ENCODE results near the gene TNFRSF13B. TPM values are rescaled to one million over a fixed set of nuclear protein-coding genes. Genes with fewer than 3 reads are reported as not detected.

The TNFRSF13B gene
- total and polyA plus RNA-seq, 2 experiments from 2014 or later = 0.24 TPM; not detected in 1

DNA sequence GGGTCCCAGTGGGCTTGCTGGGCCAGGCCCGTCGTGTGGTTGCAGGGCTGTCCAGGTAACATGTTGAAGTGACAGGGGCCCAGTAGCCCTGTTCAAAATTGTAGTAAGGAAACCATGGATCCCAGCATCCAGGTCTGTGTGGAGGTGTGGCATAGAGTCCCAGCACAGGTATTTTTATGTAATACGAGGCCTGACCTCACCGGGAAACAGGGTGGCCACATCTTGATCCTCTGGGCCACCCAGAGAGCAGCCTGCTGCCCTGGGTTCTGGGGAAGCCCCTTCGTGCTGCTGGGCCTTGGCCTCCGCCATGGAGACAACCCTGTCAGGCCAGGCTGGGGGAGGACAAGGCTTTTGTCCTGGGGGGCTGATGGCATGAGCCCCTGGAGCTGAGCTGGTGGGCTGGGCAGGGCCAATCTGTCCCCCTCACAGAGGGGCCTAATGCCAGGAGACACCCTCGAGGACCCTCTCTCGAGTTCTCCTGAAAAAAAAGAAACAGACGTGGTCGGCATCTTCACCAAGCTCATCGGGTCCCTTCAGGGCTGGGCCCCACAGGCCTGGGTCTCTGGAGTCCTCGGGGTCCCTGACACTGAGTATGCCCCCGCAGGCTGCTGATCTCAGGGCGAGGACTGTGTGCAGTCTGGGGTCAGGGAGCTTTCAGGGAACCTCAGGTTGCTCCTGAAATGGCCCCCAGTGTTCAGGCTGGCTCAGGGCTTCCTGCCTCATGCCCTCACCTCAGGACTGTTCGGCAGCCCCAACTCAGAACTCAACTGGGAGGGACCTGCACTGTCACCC lies 47.8 kb downstream of the TNFRSF13B start (continued):
- TF ChIP-seq EZH2 (IDR thresholded peaks at IDR 0.05; ENCODE audit: low read depth, unreplicated experiment) = no peak
- TF ChIP-seq, protein P1, sequence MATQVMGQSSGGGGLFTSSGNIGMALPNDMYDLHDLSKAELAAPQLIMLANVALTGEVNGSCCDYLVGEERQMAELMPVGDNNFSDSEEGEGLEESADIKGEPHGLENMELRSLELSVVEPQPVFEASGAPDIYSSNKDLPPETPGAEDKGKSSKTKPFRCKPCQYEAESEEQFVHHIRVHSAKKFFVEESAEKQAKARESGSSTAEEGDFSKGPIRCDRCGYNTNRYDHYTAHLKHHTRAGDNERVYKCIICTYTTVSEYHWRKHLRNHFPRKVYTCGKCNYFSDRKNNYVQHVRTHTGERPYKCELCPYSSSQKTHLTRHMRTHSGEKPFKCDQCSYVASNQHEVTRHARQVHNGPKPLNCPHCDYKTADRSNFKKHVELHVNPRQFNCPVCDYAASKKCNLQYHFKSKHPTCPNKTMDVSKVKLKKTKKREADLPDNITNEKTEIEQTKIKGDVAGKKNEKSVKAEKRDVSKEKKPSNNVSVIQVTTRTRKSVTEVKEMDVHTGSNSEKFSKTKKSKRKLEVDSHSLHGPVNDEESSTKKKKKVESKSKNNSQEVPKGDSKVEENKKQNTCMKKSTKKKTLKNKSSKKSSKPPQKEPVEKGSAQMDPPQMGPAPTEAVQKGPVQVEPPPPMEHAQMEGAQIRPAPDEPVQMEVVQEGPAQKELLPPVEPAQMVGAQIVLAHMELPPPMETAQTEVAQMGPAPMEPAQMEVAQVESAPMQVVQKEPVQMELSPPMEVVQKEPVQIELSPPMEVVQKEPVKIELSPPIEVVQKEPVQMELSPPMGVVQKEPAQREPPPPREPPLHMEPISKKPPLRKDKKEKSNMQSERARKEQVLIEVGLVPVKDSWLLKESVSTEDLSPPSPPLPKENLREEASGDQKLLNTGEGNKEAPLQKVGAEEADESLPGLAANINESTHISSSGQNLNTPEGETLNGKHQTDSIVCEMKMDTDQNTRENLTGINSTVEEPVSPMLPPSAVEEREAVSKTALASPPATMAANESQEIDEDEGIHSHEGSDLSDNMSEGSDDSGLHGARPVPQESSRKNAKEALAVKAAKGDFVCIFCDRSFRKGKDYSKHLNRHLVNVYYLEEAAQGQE (IDR thresholded peaks at IDR 0.05; ENCODE audit: unreplicated experiment) = no peak
- no peak for TF ChIP-seq EZH2phosphoT487 (IDR thresholded peaks at IDR 0.05; ENCODE audit: unreplicated experiment)
- TF ChIP-seq, protein P2, sequence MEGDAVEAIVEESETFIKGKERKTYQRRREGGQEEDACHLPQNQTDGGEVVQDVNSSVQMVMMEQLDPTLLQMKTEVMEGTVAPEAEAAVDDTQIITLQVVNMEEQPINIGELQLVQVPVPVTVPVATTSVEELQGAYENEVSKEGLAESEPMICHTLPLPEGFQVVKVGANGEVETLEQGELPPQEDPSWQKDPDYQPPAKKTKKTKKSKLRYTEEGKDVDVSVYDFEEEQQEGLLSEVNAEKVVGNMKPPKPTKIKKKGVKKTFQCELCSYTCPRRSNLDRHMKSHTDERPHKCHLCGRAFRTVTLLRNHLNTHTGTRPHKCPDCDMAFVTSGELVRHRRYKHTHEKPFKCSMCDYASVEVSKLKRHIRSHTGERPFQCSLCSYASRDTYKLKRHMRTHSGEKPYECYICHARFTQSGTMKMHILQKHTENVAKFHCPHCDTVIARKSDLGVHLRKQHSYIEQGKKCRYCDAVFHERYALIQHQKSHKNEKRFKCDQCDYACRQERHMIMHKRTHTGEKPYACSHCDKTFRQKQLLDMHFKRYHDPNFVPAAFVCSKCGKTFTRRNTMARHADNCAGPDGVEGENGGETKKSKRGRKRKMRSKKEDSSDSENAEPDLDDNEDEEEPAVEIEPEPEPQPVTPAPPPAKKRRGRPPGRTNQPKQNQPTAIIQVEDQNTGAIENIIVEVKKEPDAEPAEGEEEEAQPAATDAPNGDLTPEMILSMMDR (conservative IDR thresholded peaks at IDR 0.05; ENCODE audit: low read depth in 2 of 2) = no peak
- no peak for TF ChIP-seq NANOG (IDR thresholded peaks at IDR 0.05; ENCODE audit: borderline replicate concordance)

DNA sequence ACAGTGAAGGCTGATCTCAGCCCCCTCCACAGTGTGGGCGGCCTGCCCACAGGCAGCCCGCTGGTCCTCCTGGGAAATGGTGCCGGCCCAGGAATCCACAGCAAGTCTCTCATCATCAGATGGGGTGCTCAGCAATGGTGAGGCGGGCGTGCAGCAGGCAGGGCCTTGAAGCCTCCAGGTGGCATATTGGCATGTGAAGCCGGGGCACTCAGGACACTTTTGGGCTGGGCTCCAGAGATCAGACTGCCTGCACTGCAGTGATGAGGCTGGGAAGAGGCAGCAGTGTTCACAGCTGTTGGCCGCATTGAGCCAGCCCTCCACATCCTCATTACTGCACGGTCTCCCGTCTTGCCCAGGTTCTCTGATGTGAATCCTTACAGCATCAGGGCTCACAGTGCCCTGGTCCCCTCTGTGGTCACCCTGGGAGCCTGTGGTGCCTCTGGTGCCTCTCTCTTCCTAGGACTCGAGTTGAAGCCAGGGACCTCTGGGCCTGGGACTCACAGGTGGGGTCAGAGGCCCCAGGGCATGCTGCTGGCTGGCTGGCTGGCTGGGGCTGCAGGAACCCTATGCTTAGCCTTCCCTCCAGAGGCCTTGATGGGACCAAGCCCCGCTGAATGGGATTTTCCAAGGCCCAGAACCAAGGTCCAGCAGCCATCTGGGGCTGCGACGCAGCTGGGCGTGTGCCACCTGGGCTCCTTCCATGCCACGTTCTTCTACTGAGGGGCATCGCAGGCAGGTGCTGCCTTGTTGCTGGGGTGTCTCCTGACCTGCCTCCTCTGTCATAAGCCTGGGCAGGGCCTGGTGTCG lies 48.6 kb downstream of the TNFRSF13B start:
- peaks cover 6% of the 10 kb centered on the region for H3K27me3 Mint-ChIP-seq (ENCODE audit: insufficient read depth, low read depth, poor library complexity)
- TF ChIP-seq ZNF331 (CRISPR knock-in tag; IDR thresholded peaks at IDR 0.05; ENCODE audit: low read depth) (no peak), CREB1 (CRISPR knock-in tag; IDR thresholded peaks at IDR 0.05; ENCODE audit: low read depth) (no peak), JUNB (IDR thresholded peaks at IDR 0.05; ENCODE audit: unreplicated experiment) (no peak)
- TF ChIP-seq, protein P1 (IDR thresholded peaks at IDR 0.05; ENCODE audit: unreplicated experiment) = no peak
- TF ChIP-seq, protein P3, sequence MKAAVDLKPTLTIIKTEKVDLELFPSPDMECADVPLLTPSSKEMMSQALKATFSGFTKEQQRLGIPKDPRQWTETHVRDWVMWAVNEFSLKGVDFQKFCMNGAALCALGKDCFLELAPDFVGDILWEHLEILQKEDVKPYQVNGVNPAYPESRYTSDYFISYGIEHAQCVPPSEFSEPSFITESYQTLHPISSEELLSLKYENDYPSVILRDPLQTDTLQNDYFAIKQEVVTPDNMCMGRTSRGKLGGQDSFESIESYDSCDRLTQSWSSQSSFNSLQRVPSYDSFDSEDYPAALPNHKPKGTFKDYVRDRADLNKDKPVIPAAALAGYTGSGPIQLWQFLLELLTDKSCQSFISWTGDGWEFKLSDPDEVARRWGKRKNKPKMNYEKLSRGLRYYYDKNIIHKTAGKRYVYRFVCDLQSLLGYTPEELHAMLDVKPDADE (IDR thresholded peaks at IDR 0.05) = no peak
- TF ChIP-seq, protein P2 (conservative IDR thresholded peaks at IDR 0.05; ENCODE audit: low read depth in 2 of 2) = no peak
- Histone ChIP-seq H3K4me1 (ENCODE audit: insufficient read depth) (no peaks in the 10 kb centered on the region), H3K9me2 (ENCODE audit: insufficient read depth) (no peaks in the 10 kb centered on the region), H3K4me3 (no peak overlapping the region), H3F3A (replicated peaks; ENCODE audit: low read depth) (no peaks in the 10 kb centered on the region), H2AFZ (no peak overlapping the region), H3K27ac (ENCODE audit: low read depth) (no peak overlapping the region), H3K79me2 (replicated peaks; ENCODE audit: insufficient read depth) (no peaks in the 10 kb centered on the region), H3K36me3 (ENCODE audit: insufficient read depth) (no peaks in the 10 kb centered on the region), H4K20me1 (replicated peaks; ENCODE audit: insufficient read depth) (no peaks in the 10 kb centered on the region), H3K27me3 (ENCODE audit: insufficient read depth) (no peaks in the 10 kb centered on the region), H3K4me2 (no peak overlapping the region)
- no peak overlapping the region for H3K27ac Mint-ChIP-seq
- H3K4me3 Mint-ChIP-seq = no peak overlapping the region
- DNase-seq (ENCODE audit: low spot score) (no peak), ATAC-seq (no peak)
- H3K9me3 Mint-ChIP-seq = peaks cover 2% of the 10 kb centered on the region; the same call in 1 of the 3 replicates
- H3K36me3 Mint-ChIP-seq (ENCODE audit: low read depth) = no peaks in the 10 kb centered on the region
- H3K4me1 Mint-ChIP-seq = peaks cover 3% of the 10 kb centered on the region; the same call in 1 of the 3 replicates
